OCI-LY3 (cell line): ENCODE measurements around the gene CCDC120.

Experiments
- H2AFZ ChIP-seq: fragments of 200-600, 300-600 bp; shearing (Covaris generic); 2 replicates; pipeline ENCODE4 v1.6.0; 2014; ENCODE audit warnings: antibody characterized with exemption, low read depth, low read length
- H3K27ac ChIP-seq: fragments of 200-600, 300-600 bp; sonication (generic); 2 replicates; pipeline ENCODE4 v1.5.1; 2014; ENCODE audit warnings: mild to moderate bottlenecking, low read length, moderate library complexity, mixed read lengths
- H3K27me3 ChIP-seq: fragments of 200-600, 300-600 bp; sonication (generic); 2 replicates; pipeline ENCODE4 v1.6.1; 2014; ENCODE audit warnings: low read depth, low read length, mixed read lengths
- H3K36me3 ChIP-seq: fragments of 200-600, 300-600 bp; sonication (generic); replicated peaks from 2 replicates; pipeline ENCODE3; 2014; ENCODE audit warnings: low read depth, low read length, mixed read lengths
- H3K4me1 ChIP-seq: fragments of 300-600, 200-600 bp; sonication (generic); 2 replicates; pipeline ENCODE4 v1.6.1; 2014; ENCODE audit warnings: low read length, mixed read lengths
- H3K4me2 ChIP-seq: fragments of 200-600, 300-600 bp; sonication (generic); 2 replicates; pipeline ENCODE4 v1.6.1; 2014; ENCODE audit warnings: low read length, mixed read lengths
- H3K4me3 ChIP-seq: fragments of 300-600, 200-600 bp; sonication (generic); 2 replicates; pipeline ENCODE4 v1.5.1; 2014; ENCODE audit warnings: antibody characterized with exemption, mild to moderate bottlenecking, low read length, moderate library complexity
- H3K79me2 ChIP-seq: fragments of 300-600, 200-600 bp; shearing (Covaris generic); 2 replicates; pipeline ENCODE4 v1.6.1; 2014; ENCODE audit warnings: mild to moderate bottlenecking, low read length, mixed read lengths
- H3K9ac ChIP-seq: fragments of 300-600, 200-600 bp; shearing (Covaris generic); 2 replicates; pipeline ENCODE4 v1.6.0; 2014; ENCODE audit warnings: mild to moderate bottlenecking, low read length, moderate library complexity
- H3K9me3 ChIP-seq: fragments of 200-600, 300-600 bp; shearing (Covaris generic); 2 replicates; pipeline ENCODE4 v1.6.1; 2014; ENCODE audit warnings: low read length, mixed read lengths; ENCODE audit not compliant: insufficient read depth
- H4K20me1 ChIP-seq: fragments of 200-600, 300-600 bp; sonication (generic); 2 replicates; pipeline ENCODE4 v1.6.1; 2016; ENCODE audit warnings: low read length, mixed read lengths; ENCODE audit not compliant: insufficient read depth
- EZH2phosphoT487 ChIP-seq: fragments of 200-600 bp; shearing (Covaris generic); IDR thresholded peaks from 2 replicates; pipeline ENCODE4 v1.6.1; 2018; ENCODE audit warnings: antibody characterized with exemption, mixed run types, low read depth
- TF ChIP-seq, protein P1 (sequence below): fragments of 200-600, 300-600 bp; sonication (generic); IDR thresholded peaks from 2 replicates; pipeline ENCODE4 v1.5.1; 2014; ENCODE audit warnings: antibody characterized with exemption, low read length, low read depth

The CCDC120 gene

DNA sequence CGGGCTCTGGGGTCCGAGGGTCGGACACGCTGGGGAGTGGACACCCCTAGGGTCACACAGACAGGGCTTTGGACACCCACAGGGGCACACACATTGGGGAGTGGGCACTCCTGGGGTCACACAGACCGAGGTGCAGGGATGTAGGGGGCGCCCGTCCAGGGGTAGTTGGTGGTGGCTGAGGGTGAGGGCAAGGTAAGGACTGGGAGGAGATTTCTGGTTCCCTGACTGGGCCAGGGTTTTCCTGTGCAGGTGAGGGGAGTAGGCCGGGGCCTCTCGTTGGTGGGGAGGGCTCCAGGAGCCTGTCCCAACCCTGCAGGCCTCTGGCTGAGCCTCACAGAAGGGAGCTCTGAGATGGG, 42.8 kb downstream of the CCDC120 start:
- peak overlapping the region; percentile 35 for H3K27ac ChIP-seq
- peak overlapping the region; percentile 94 for H3K4me3 ChIP-seq
- H3K9ac ChIP-seq, result peak overlapping the region; percentile 88
- H3K27me3 ChIP-seq, result no peaks in the 10 kb centered on the region
- H3K36me3 ChIP-seq, result no peaks in the 10 kb centered on the region
- no peaks in the 10 kb centered on the region for H3K9me3 ChIP-seq
- no peak for TF ChIP-seq EZH2phosphoT487
- TF ChIP-seq, protein P1, sequence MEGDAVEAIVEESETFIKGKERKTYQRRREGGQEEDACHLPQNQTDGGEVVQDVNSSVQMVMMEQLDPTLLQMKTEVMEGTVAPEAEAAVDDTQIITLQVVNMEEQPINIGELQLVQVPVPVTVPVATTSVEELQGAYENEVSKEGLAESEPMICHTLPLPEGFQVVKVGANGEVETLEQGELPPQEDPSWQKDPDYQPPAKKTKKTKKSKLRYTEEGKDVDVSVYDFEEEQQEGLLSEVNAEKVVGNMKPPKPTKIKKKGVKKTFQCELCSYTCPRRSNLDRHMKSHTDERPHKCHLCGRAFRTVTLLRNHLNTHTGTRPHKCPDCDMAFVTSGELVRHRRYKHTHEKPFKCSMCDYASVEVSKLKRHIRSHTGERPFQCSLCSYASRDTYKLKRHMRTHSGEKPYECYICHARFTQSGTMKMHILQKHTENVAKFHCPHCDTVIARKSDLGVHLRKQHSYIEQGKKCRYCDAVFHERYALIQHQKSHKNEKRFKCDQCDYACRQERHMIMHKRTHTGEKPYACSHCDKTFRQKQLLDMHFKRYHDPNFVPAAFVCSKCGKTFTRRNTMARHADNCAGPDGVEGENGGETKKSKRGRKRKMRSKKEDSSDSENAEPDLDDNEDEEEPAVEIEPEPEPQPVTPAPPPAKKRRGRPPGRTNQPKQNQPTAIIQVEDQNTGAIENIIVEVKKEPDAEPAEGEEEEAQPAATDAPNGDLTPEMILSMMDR, result peak; percentile 30
- no peak overlapping the region for H2AFZ ChIP-seq
- peak overlapping the region; percentile 98 for H3K4me2 ChIP-seq
- peaks cover 6% of the 10 kb centered on the region for H3K79me2 ChIP-seq
- no peaks in the 10 kb centered on the region for H4K20me1 ChIP-seq
- peaks cover 3% of the 10 kb centered on the region; the same call in 1 of the 2 replicates for H3K4me1 ChIP-seq

DNA sequence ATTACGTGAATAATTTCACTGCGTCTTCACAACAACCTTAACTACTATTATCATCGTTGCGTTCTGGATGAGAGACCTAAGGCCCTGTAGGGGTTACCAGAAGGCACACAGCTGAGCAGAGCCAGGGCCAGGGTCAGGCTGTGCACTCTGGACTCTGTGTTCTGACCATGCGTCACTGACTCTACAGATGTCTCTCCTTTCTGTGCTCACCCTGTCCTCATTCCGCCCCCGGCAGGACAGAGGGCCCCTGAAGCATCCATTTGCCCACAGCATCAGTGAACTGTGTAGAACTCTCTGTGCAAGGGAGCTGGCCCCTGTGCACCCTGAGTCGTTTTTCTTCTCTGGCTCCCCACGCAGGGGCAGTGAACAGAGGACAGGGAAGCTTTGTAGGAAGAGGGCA, 43.4 kb downstream of the CCDC120 start:
- Histone ChIP-seq H3K9ac (no peak overlapping the region), H3K4me2 (peak overlapping the region; percentile 98; the same call in 1 of the 2 replicates), H2AFZ (no peak overlapping the region), H3K9me3 (no peaks in the 10 kb centered on the region), H3K36me3 (no peaks in the 10 kb centered on the region), H3K79me2 (peaks cover 6% of the 10 kb centered on the region), H3K4me3 (peak overlapping the region; percentile 94; the same call in 1 of the 2 replicates), H3K4me1 (peaks cover 3% of the 10 kb centered on the region; the same call in 1 of the 2 replicates), H4K20me1 (no peaks in the 10 kb centered on the region), H3K27me3 (no peaks in the 10 kb centered on the region), H3K27ac (no peak overlapping the region)
- TF ChIP-seq, protein P1, result no peak
- no peak for TF ChIP-seq EZH2phosphoT487

DNA sequence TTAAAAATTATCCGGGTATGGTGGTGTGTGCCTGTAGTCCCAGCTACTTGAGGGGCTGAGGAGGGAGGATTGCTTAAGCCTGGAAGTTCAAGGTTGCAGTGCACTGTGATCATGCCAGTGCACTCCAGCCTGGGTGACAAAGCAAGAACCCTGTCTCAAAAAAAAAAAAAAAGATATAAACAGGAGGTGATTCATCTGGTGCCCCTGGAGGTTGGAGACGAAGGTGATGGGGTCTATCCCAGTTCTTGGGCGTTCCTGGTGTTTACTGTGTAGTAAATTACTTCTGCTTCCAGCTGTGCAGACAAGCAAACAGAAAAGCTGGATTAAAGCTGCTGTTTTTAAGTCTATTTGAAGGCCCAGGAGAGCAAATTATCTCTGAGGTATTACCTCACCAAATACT, 44.8 kb downstream of the CCDC120 start:
- Histone ChIP-seq H3K4me1 (peaks cover 3% of the 10 kb centered on the region; the same call in 1 of the 2 replicates), H3K4me2 (no peak overlapping the region), H3K4me3 (no peak overlapping the region), H3K27me3 (no peaks in the 10 kb centered on the region), H3K9ac (no peak overlapping the region), H3K27ac (no peak overlapping the region), H4K20me1 (no peaks in the 10 kb centered on the region), H2AFZ (no peak overlapping the region), H3K9me3 (no peaks in the 10 kb centered on the region), H3K36me3 (no peaks in the 10 kb centered on the region), H3K79me2 (peaks cover 6% of the 10 kb centered on the region)
- TF ChIP-seq, protein P1, result no peak
- no peak for TF ChIP-seq EZH2phosphoT487

DNA sequence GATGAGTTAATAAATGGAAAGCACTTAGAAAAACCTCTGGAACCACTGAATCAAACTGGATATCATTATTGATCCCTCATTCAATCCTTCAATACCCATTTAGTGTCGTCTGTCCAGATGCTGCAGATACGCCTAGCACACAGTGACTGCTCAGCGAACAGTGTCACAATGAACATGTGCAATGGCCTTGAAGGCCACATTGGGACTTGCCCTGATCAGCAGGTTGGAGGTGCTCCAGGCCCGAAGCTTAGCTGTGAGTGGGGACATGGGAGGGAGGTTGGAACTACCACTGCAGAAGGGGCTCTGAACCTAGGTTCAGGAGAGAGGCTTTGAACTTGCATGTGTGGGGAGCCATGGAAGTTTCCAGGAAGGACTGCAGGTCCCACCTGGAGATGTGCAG, 47.5 kb downstream of the CCDC120 start:
- H3K36me3 ChIP-seq, result peaks cover 8% of the 10 kb centered on the region
- no peaks in the 10 kb centered on the region for H3K27me3 ChIP-seq
- H4K20me1 ChIP-seq, result no peaks in the 10 kb centered on the region
- no peaks in the 10 kb centered on the region for H3K79me2 ChIP-seq
- H2AFZ ChIP-seq, result no peak overlapping the region
- no peak for TF ChIP-seq EZH2phosphoT487
- TF ChIP-seq, protein P1, result no peak
- no peak overlapping the region for H3K4me2 ChIP-seq
- H3K27ac ChIP-seq, result no peak overlapping the region
- H3K9me3 ChIP-seq, result no peaks in the 10 kb centered on the region
- H3K9ac ChIP-seq, result no peak overlapping the region
- no peak overlapping the region for H3K4me3 ChIP-seq
- H3K4me1 ChIP-seq, result peaks cover 3% of the 10 kb centered on the region; the same call in 1 of the 2 replicates
